K562 (cell line): Measurements from ENCODE around the gene EDDM13.

ENCODE experiments used
- POLR2A ChIP-seq: fragments of 450-650 bp; conservative IDR thresholded peaks from 2 replicates; pipeline ENCODE4 v1.6.1; 2016
- SMAD3 ChIP-seq: fragments of 450-650 bp; formaldehyde crosslinking; conservative IDR thresholded peaks from 2 replicates; pipeline ENCODE4 v1.4.0; 2020; ENCODE audit warnings: mild to moderate bottlenecking
- TF ChIP-seq, protein P1 (sequence below), 3 experiments: IDR thresholded peaks in 2 of 3; conservative IDR thresholded peaks in 1 of 3; 2 replicates each; pipeline ENCODE4 v1.5.1; 2011 to 2012; ENCODE audit warnings: low read length in 3 of 3, mild to moderate bottlenecking in 3 of 3, control low read depth in 2 of 3, improper control_type of control experiment in 1 of 3, inconsistent platforms in 1 of 3, low read depth in 1 of 3, mixed read lengths in 1 of 3, moderate library complexity in 1 of 3; ENCODE audit not compliant: insufficient read depth in 2 of 3
- TF ChIP-seq, protein P2 (sequence below): fragments of 250-450 bp; sonication (Bioruptor Pico); IDR thresholded peaks from 2 replicates; pipeline ENCODE4 v1.4.0; 2020; ENCODE audit warnings: mild to moderate bottlenecking, moderate library complexity

DNA sequence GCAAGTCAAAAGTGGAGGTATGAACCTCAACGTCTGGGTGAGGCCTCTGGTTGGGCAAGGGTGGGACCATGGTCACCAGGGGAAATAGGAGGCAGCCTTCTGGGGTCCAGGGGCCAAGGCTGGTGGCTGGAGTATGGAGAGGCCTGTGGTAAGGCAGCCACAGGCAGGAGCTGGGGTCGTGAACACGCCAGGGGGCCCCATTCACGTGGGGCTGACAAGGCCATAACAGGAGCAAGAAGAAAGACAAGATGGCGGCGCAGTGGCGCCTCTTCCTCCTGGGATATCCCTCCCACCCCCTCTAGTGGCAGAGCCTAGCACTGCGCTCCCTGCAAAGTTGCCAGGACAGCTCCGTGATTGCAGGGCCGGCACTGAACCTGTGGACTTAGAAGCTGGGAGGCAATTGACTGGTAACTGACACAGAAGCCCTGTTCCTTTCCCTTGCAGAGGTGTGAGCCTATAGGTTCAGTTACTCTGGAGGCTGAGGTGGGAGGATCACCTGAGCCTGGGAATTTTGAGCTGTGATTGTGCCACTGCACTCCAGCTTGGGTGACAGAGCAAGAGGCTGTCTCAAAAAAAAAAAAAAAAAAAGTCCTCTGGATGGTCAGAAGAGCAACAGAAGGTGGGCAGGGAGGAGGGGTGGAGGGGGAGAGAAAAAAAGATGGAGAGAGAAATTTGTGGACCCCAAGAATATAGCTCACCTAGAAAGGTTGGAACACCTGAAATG, 19.7 kb upstream of the EDDM13 start:
- TF ChIP-seq SMAD3 (CRISPR knock-in tag) (peak; percentile 59; the same call in 1 of the 2 replicates), POLR2A (no peak)
- TF ChIP-seq, protein P1, sequence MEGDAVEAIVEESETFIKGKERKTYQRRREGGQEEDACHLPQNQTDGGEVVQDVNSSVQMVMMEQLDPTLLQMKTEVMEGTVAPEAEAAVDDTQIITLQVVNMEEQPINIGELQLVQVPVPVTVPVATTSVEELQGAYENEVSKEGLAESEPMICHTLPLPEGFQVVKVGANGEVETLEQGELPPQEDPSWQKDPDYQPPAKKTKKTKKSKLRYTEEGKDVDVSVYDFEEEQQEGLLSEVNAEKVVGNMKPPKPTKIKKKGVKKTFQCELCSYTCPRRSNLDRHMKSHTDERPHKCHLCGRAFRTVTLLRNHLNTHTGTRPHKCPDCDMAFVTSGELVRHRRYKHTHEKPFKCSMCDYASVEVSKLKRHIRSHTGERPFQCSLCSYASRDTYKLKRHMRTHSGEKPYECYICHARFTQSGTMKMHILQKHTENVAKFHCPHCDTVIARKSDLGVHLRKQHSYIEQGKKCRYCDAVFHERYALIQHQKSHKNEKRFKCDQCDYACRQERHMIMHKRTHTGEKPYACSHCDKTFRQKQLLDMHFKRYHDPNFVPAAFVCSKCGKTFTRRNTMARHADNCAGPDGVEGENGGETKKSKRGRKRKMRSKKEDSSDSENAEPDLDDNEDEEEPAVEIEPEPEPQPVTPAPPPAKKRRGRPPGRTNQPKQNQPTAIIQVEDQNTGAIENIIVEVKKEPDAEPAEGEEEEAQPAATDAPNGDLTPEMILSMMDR (IDR thresholded peaks at IDR 0.05 in 2 of 3, conservative IDR thresholded peaks at IDR 0.05 in 1 of 3; ENCODE audit: insufficient read depth in 2 of 3, low read depth in 1 of 3, low read length in 3 of 3) = peak; percentile 94 to 96 (median 95)
- TF ChIP-seq, protein P2, sequence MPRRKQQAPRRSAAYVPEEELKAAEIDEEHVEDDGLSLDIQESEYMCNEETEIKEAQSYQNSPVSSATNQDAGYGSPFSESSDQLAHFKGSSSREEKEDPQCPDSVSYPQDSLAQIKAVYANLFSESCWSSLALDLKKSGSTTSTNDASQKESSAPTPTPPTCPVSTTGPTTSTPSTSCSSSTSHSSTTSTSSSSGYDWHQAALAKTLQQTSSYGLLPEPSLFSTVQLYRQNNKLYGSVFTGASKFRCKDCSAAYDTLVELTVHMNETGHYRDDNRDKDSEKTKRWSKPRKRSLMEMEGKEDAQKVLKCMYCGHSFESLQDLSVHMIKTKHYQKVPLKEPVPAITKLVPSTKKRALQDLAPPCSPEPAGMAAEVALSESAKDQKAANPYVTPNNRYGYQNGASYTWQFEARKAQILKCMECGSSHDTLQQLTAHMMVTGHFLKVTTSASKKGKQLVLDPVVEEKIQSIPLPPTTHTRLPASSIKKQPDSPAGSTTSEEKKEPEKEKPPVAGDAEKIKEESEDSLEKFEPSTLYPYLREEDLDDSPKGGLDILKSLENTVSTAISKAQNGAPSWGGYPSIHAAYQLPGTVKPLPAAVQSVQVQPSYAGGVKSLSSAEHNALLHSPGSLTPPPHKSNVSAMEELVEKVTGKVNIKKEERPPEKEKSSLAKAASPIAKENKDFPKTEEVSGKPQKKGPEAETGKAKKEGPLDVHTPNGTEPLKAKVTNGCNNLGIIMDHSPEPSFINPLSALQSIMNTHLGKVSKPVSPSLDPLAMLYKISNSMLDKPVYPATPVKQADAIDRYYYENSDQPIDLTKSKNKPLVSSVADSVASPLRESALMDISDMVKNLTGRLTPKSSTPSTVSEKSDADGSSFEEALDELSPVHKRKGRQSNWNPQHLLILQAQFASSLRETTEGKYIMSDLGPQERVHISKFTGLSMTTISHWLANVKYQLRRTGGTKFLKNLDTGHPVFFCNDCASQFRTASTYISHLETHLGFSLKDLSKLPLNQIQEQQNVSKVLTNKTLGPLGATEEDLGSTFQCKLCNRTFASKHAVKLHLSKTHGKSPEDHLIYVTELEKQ (CRISPR knock-in tag) = no peak
